Stimulated activated CD4-positive, alpha-beta T cell treated with anti-CD3 and anti-CD28 coated beads, Interleukin-15, amount 100 ng/mL, for 48 hours (primary cell): ENCODE results near the gene C11orf71.
A peak's percentile ranks its signal among the peaks of the same experiment; 100 is the strongest.

ENCODE experiments used
- DNase-seq, 2 donors: peaks; one replicate each; pipeline ENCODE4 v3.0.0-alpha.2; 2020; ENCODE audit warnings: low read depth in 2 of 2

Gene C11orf71

GRCh38 chr11:114399490-114400215, 658 bp downstream of the C11orf71 start:
- DNase-seq: peak in 1 of 2 donors; percentile 3

- no peak for DNase-seq
These were observed 1.9 kb downstream of the C11orf71 start for GRCh38 chr11:114398303-114398920.

GRCh38 chr11:114397349-114397982, 2.8 kb downstream of the C11orf71 start:
- no peak for DNase-seq

GRCh38 chr11:114396916-114397315, 3.4 kb downstream of the C11orf71 start:
- no peak for DNase-seq

- no peak for DNase-seq
These were observed 4.6 kb downstream of the C11orf71 start for GRCh38 chr11:114395736-114396135.

GRCh38 chr11:114392735-114393667, 7.3 kb downstream of the C11orf71 start:
- DNase-seq: no peak

GRCh38 chr11:114386545-114386944, 13.8 kb downstream of the C11orf71 start:
- no peak for DNase-seq

- no peak for DNase-seq
These were observed 14.2 kb downstream of the C11orf71 start for GRCh38 chr11:114386131-114386530.

- no peak for DNase-seq
These were observed 15.8 kb downstream of the C11orf71 start for GRCh38 chr11:114384487-114384886.

- no peak for DNase-seq
These were observed 17.8 kb downstream of the C11orf71 start for GRCh38 chr11:114382509-114382908.

GRCh38 chr11:114379394-114380069, 20.8 kb downstream of the C11orf71 start:
- no peak for DNase-seq

- no peak for DNase-seq
These were observed 22.6 kb downstream of the C11orf71 start for GRCh38 chr11:114377612-114378267.

GRCh38 chr11:114375052-114375451, 25.3 kb downstream of the C11orf71 start:
- DNase-seq: no peak

GRCh38 chr11:114368918-114369680, 31.2 kb downstream of the C11orf71 start:
- DNase-seq: no peak

GRCh38 chr11:114367244-114367957, 32.9 kb downstream of the C11orf71 start:
- DNase-seq: no peak

- DNase-seq: no peak
These were observed 33.7 kb downstream of the C11orf71 start for GRCh38 chr11:114366331-114367243.

- DNase-seq: no peak
These were observed 37.4 kb downstream of the C11orf71 start for GRCh38 chr11:114362958-114363357.

- DNase-seq: no peak
These were observed 38.0 kb downstream of the C11orf71 start for GRCh38 chr11:114362326-114362725.
